Neuronal stem cell (in vitro differentiated cells): ENCODE measurements around the gene EFCAB3. TPM values are rescaled to one million over a fixed set of nuclear protein-coding genes. Genes with fewer than 3 reads are reported as not detected.
"Not testable (repeated sequence)": the region's sequence is repeated elsewhere in the genome, so short reads cannot be mapped to it uniquely, and the experiment has no call there.

ENCODE experiments used
- DNase-seq: peaks from one replicate; pipeline ENCODE4 v3.0.0-alpha.2; 2013; ENCODE audit warnings: low spot score
- H2AFZ ChIP-seq: one replicate; pipeline ENCODE4 v1.6.1; 2013; ENCODE audit warnings: mild to moderate bottlenecking, low read length, inconsistent platforms
- H2AK5ac ChIP-seq: 2 replicates; pipeline ENCODE4 v1.6.1; 2013; ENCODE audit warnings: low read depth, mild to moderate bottlenecking, inconsistent platforms, low read length, moderate library complexity, mixed read lengths
- H2BK120ac ChIP-seq: 2 replicates; pipeline ENCODE4 v1.6.1; 2013; ENCODE audit warnings: low read depth, mild to moderate bottlenecking, inconsistent platforms, low read length, moderate library complexity, mixed read lengths
- H2BK12ac ChIP-seq: one replicate; pipeline ENCODE4 v1.6.1; 2013; ENCODE audit warnings: low read length, inconsistent platforms
- H2BK15ac ChIP-seq: 2 replicates; pipeline ENCODE4 v1.6.1; 2013; ENCODE audit warnings: mild to moderate bottlenecking, low read length, inconsistent platforms, mixed read lengths
- H2BK5ac ChIP-seq: one replicate; pipeline ENCODE4 v1.6.1; 2013; ENCODE audit warnings: inconsistent platforms, mild to moderate bottlenecking, low read length, moderate library complexity
- H3K14ac ChIP-seq: one replicate; pipeline ENCODE4 v1.6.1; 2013; ENCODE audit warnings: low read length, inconsistent platforms
- H3K18ac ChIP-seq: 2 replicates; pipeline ENCODE4 v1.6.1; 2013; ENCODE audit warnings: low read length, inconsistent platforms
- H3K23ac ChIP-seq: 2 replicates; pipeline ENCODE4 v1.6.1; 2013; ENCODE audit warnings: low read depth, mild to moderate bottlenecking, mixed read lengths, low read length, inconsistent platforms; ENCODE audit not compliant: poor library complexity
- H3K27ac ChIP-seq: replicated peaks from 3 replicates; pipeline ENCODE4 v1.5.1; 2013; ENCODE audit warnings: low read length, inconsistent platforms
- H3K27me3 ChIP-seq, 3 experiments: 2 replicates each; pipeline ENCODE4 v1.6.1; 2013; ENCODE audit warnings: low read length in 3 of 3, mild to moderate bottlenecking in 2 of 3, inconsistent platforms in 1 of 3, low read depth in 1 of 3, mixed read lengths in 1 of 3, moderate library complexity in 1 of 3; ENCODE audit not compliant: control insufficient read depth in 3 of 3, insufficient read depth in 3 of 3
- H3K36me3 ChIP-seq, 2 donors: replicated peaks in 1 of 2; 2 replicates each; pipeline ENCODE4 v1.6.1; 2013; ENCODE audit warnings: low read length in 2 of 2; ENCODE audit not compliant: control insufficient read depth in 2 of 2, insufficient read depth in 2 of 2
- H3K4ac ChIP-seq: 2 replicates; pipeline ENCODE4 v1.6.1; 2013; ENCODE audit warnings: inconsistent platforms, mild to moderate bottlenecking, low read length, moderate library complexity
- H3K4me1 ChIP-seq, 2 donors: 1 replicate in 1 of 2; 2 replicates in 1 of 2; pipeline ENCODE4 v1.6.1; 2013; ENCODE audit warnings: low read length in 2 of 2, low read depth in 1 of 2; ENCODE audit not compliant: control insufficient read depth in 2 of 2, insufficient read depth in 1 of 2
- H3K4me2 ChIP-seq: one replicate; pipeline ENCODE4 v1.6.1; 2013; ENCODE audit warnings: mild to moderate bottlenecking, low read length, inconsistent platforms; ENCODE audit not compliant: insufficient read depth, poor library complexity, severe bottlenecking
- H3K4me3 ChIP-seq, 2 donors: 2 replicates each; pipeline ENCODE4 v1.5.1; 2013; ENCODE audit warnings: low read length in 2 of 2, mild to moderate bottlenecking in 2 of 2, inconsistent platforms in 1 of 2, moderate library complexity in 1 of 2
- H3K79me1 ChIP-seq: one replicate; pipeline ENCODE4 v1.6.1; 2013; ENCODE audit warnings: low read depth, mild to moderate bottlenecking, inconsistent platforms, low read length, moderate library complexity
- H3K9ac ChIP-seq: one replicate; pipeline ENCODE4 v1.6.1; 2013; ENCODE audit warnings: mild to moderate bottlenecking, low read depth, low read length, inconsistent platforms; ENCODE audit not compliant: poor library complexity
- H3K9me3 ChIP-seq, 2 donors: replicated peaks in 1 of 2; 2 replicates each; pipeline versions ENCODE3 to v1.6.1; 2013; ENCODE audit warnings: low read length in 2 of 2, mild to moderate bottlenecking in 2 of 2, inconsistent platforms in 1 of 2, low read depth in 1 of 2, mixed read lengths in 1 of 2, moderate library complexity in 1 of 2; ENCODE audit not compliant: control insufficient read depth in 2 of 2, insufficient read depth in 1 of 2
- H4K8ac ChIP-seq: one replicate; pipeline ENCODE4 v1.6.1; 2013; ENCODE audit warnings: low read depth, mild to moderate bottlenecking, inconsistent platforms, low read length, moderate library complexity
- H4K91ac ChIP-seq: one replicate; pipeline ENCODE4 v1.6.1; 2013; ENCODE audit warnings: low read length, low read depth, mild to moderate bottlenecking, inconsistent platforms; ENCODE audit not compliant: poor library complexity
- WGBS, 2 donors: extraction: QIAGEN DNeasy Blood & Tissue Kit; methylation state at CpG; one replicate each; pipeline ENCODE4 v1.1.7; 2013; ENCODE audit warnings: missing lambda C conversion rate in 2 of 2, mixed read lengths in 1 of 2; ENCODE audit not compliant: insufficient read length in 2 of 2, insufficient replicate concordance in 1 of 2; ENCODE audit errors: extremely low coverage in 2 of 2; 5-methylcytosine and 5-hydroxymethylcytosine counted together
- small RNA-seq: library from polyadenylated mRNA; stranded (forward); fragments of <200 nt; extraction: miRNeasy Mini kit (QIAGEN cat#:217004); gene quantifications from one replicate; pipeline ENCODE3, GENCODE V24; 2013; ENCODE audit not compliant: insufficient read depth

EFCAB3 gene

GRCh38 chr17:62465271-62465670 lies 84.9 kb downstream of the EFCAB3 start:
- H3K4ac ChIP-seq, H3K18ac ChIP-seq, H3K9ac ChIP-seq, H3K27ac ChIP-seq, H2BK5ac ChIP-seq, H3K23ac ChIP-seq, H2AFZ ChIP-seq, H4K8ac ChIP-seq, H2BK120ac ChIP-seq, H3K4me1 ChIP-seq, H3K27me3 ChIP-seq, H2BK15ac ChIP-seq, DNase-seq, H3K4me2 ChIP-seq, H2AK5ac ChIP-seq, H3K36me3 ChIP-seq, H3K4me3 ChIP-seq, H3K9me3 ChIP-seq, H3K79me1 ChIP-seq, H3K14ac ChIP-seq, H4K91ac ChIP-seq: not testable (repeated sequence)
- peak overlapping the region; percentile 22 for H2BK12ac ChIP-seq
- no CpG with 5 or more reads among the region's 7 CpGs for WGBS, 2 donors

Small RNAs within 50 kb of the gene (small RNA-seq; reads per million reads assigned to genes)
- not detected for gene RNU7-52P
